ENCODE measurements around the gene TMEM130. TPM values are rescaled to one million over a fixed set of nuclear protein-coding genes. Genes with fewer than 3 reads are reported as not detected.

The TMEM130 gene
- total RNA-seq, 1 donor from 2014 or later: not detected

- no peak for DNase-seq (ENCODE audit: low read depth in 2 of 2)
These were observed 60.9 kb downstream of the TMEM130 start for GRCh38 chr7:98808751-98809460.

- no peak for DNase-seq (ENCODE audit: low read depth in 2 of 2)
These were observed 62.5 kb downstream of the TMEM130 start for GRCh38 chr7:98807068-98808048.

- DNase-seq (ENCODE audit: low read depth in 2 of 2): no peak
These were observed 63.6 kb downstream of the TMEM130 start for GRCh38 chr7:98805956-98806838.

GRCh38 chr7:98802781-98803110 lies 67.1 kb downstream of the TMEM130 start:
- no peak for DNase-seq (ENCODE audit: low read depth in 2 of 2)

- no peak for DNase-seq (ENCODE audit: low read depth in 2 of 2)
These were observed 67.6 kb downstream of the TMEM130 start for GRCh38 chr7:98802088-98802780.

GRCh38 chr7:98800996-98801395 lies 68.8 kb downstream of the TMEM130 start:
- no peak for DNase-seq (ENCODE audit: low read depth in 2 of 2)

- no peak for DNase-seq (ENCODE audit: low read depth in 2 of 2)
These were observed 72.7 kb downstream of the TMEM130 start for GRCh38 chr7:98797150-98797549.

Other genes with a start within 250 kb of the TMEM130 start
- 11.9 and 20.2 TPM in 2 replicates for gene TRRAP, start 8.5 kb upstream of the TMEM130 start, total RNA-seq

Data from dermis microvascular lymphatic vessel endothelial cell (primary cell).